Right atrium auricular region (tissue), 2 donors: ENCODE data around the gene MAGEA11. TPM values are rescaled to one million over a fixed set of nuclear protein-coding genes. Genes with fewer than 3 reads are reported as not detected.
"Not testable (repeated sequence)": the region's sequence is repeated elsewhere in the genome, so short reads cannot be mapped to it uniquely, and the experiment has no call there.

ENCODE experiments used
- DNase-seq: peaks from one replicate; pipeline ENCODE4 v3.0.0-alpha.2; 2019; ENCODE audit warnings: low spot score
- H3K27ac ChIP-seq, 2 donors: fragments of 200-600 bp; sonication (generic); 1 replicate in 1 of 2; 2 replicates in 1 of 2; pipeline ENCODE4 v1.5.1; 2016 to 2019
- H3K27me3 ChIP-seq, 2 donors: fragments of 200-600 bp; sonication (generic); one replicate each; pipeline versions ENCODE4 v1.5.1 to v1.6.0; 2017 to 2019
- H3K36me3 ChIP-seq: fragments of 200-600 bp; sonication (generic); one replicate; pipeline ENCODE4 v1.5.1; 2016
- H3K4me1 ChIP-seq, 2 donors: fragments of 200-600 bp; sonication (generic); one replicate each; pipeline versions ENCODE4 v1.5.1 to v1.6.0; 2017 to 2019
- H3K4me3 ChIP-seq, 2 donors: fragments of 200-600 bp; sonication (generic); 1 replicate in 1 of 2; 2 replicates in 1 of 2; pipeline ENCODE4 v1.5.1; 2017 to 2019; ENCODE audit warnings: mild to moderate bottlenecking in 1 of 2, moderate library complexity in 1 of 2
- H3K9me3 ChIP-seq, 2 donors: fragments of 200-600 bp; sonication (generic); one replicate each; pipeline ENCODE4 v1.5.1; 2019
- total RNA-seq, 2 donors: library from RNA; depleted of rRNA; stranded (reverse); fragments of >200 nt; gene quantifications; one replicate each; pipeline ENCODE4 v1.1.0, GENCODE V29; 2016
- TF ChIP-seq, protein P1 (sequence below), 2 donors: fragments of 200-600 bp; sonication (generic); IDR thresholded peaks; one replicate each; pipeline ENCODE4 v1.5.1; 2019; ENCODE audit warnings: antibody characterized with exemption in 2 of 2

The MAGEA11 gene
- total RNA-seq, 2 donors from 2014 or later = not detected

GRCh38 chrX:149682956-149683947 is 28.6 kb upstream of the MAGEA11 start:
- H3K4me1 ChIP-seq = no peaks in the 10 kb centered on the region
- H3K27me3 ChIP-seq = no peaks in the 10 kb centered on the region
- no peak for DNase-seq
- no peaks in the 10 kb centered on the region for H3K36me3 ChIP-seq
- TF ChIP-seq, protein P1, sequence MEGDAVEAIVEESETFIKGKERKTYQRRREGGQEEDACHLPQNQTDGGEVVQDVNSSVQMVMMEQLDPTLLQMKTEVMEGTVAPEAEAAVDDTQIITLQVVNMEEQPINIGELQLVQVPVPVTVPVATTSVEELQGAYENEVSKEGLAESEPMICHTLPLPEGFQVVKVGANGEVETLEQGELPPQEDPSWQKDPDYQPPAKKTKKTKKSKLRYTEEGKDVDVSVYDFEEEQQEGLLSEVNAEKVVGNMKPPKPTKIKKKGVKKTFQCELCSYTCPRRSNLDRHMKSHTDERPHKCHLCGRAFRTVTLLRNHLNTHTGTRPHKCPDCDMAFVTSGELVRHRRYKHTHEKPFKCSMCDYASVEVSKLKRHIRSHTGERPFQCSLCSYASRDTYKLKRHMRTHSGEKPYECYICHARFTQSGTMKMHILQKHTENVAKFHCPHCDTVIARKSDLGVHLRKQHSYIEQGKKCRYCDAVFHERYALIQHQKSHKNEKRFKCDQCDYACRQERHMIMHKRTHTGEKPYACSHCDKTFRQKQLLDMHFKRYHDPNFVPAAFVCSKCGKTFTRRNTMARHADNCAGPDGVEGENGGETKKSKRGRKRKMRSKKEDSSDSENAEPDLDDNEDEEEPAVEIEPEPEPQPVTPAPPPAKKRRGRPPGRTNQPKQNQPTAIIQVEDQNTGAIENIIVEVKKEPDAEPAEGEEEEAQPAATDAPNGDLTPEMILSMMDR (IDR thresholded peaks at IDR 0.05) = no peak
- H3K9me3 ChIP-seq = no peaks in the 10 kb centered on the region
- no peak overlapping the region for H3K4me3 ChIP-seq
- H3K27ac ChIP-seq = no peak overlapping the region

- Histone ChIP-seq H3K36me3 (no peaks in the 10 kb centered on the region), H3K27ac (no peak overlapping the region), H3K4me1 (no peaks in the 10 kb centered on the region), H3K27me3 (no peaks in the 10 kb centered on the region), H3K9me3 (no peaks in the 10 kb centered on the region), H3K4me3 (no peak overlapping the region)
- TF ChIP-seq, protein P1 (IDR thresholded peaks at IDR 0.05) = no peak
- no peak for DNase-seq
These were observed 27.7 kb upstream of the MAGEA11 start for GRCh38 chrX:149683966-149684730.

- TF ChIP-seq, protein P1 (IDR thresholded peaks at IDR 0.05) = no peak
- no peaks in the 10 kb centered on the region for H3K36me3 ChIP-seq
- no peak overlapping the region for H3K4me3 ChIP-seq
- DNase-seq = no peak
- H3K4me1 ChIP-seq = no peaks in the 10 kb centered on the region
- no peaks in the 10 kb centered on the region for H3K27me3 ChIP-seq
- no peak overlapping the region for H3K27ac ChIP-seq
- peaks cover 0 to 13% of the 10 kb centered on the region in 2 donors for H3K9me3 ChIP-seq
These were observed 23.9 kb upstream of the MAGEA11 start for GRCh38 chrX:149687991-149688390.

DNA sequence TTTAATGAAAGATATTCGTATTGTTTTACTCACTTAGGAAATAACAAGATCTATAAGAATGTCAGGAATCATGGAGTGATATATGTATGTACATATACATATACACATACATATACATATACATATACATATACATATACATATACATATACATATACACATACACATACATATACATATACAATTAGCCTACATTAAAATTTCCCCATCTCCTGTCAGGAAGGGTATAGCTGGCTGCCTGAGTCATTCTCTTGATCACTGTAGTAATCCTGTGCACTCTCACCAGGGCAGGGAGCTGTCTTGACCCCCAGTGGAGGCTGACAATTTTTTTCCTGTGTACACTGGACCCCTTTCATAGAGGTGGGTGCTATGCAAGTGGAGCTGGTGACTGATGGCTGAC is 23.3 kb upstream of the MAGEA11 start:
- Histone ChIP-seq H3K36me3 (no peaks in the 10 kb centered on the region), H3K27ac (no peak overlapping the region), H3K4me1 (no peaks in the 10 kb centered on the region), H3K27me3 (no peaks in the 10 kb centered on the region), H3K9me3 (peaks cover 0 to 16% of the 10 kb centered on the region in 2 donors), H3K4me3 (no peak overlapping the region)
- TF ChIP-seq, protein P1 (IDR thresholded peaks at IDR 0.05) = no peak
- no peak for DNase-seq

DNA sequence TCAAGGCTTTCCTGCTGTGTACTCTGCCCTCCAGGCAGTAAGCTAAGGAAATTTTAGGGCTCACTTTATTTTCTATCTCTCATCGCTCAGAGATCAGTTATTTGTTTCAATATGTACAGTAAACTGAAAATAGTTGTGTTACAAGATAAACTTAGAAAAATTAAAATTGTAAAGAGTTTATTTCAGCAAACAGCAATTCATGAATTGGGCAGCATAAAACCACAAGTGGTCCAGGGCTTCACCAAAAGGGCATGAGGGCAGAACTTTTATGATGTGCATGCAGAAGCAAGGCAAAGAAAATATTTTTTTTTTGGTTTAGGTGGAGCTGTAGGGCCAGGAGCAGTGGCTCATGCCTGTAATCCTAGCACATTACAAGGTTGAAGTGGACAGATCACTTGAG is 20.1 kb upstream of the MAGEA11 start:
- peaks cover 0 to 16% of the 10 kb centered on the region in 2 donors for H3K9me3 ChIP-seq
- no peak overlapping the region for H3K27ac ChIP-seq
- no peaks in the 10 kb centered on the region for H3K4me1 ChIP-seq
- DNase-seq = no peak
- H3K4me3 ChIP-seq = no peak overlapping the region
- no peaks in the 10 kb centered on the region for H3K27me3 ChIP-seq
- no peaks in the 10 kb centered on the region for H3K36me3 ChIP-seq
- TF ChIP-seq, protein P1 (IDR thresholded peaks at IDR 0.05) = no peak

GRCh38 chrX:149692686-149693272 is 19.1 kb upstream of the MAGEA11 start:
- H3K27me3 ChIP-seq, H3K4me1 ChIP-seq, DNase-seq, H3K4me3 ChIP-seq, H3K27ac ChIP-seq, H3K36me3 ChIP-seq: not testable (repeated sequence)
- H3K9me3 ChIP-seq = peaks cover 0 to 16% of the 10 kb centered on the region in 2 donors
